GM18861 (cell line): ENCODE measurements around the gene RAB10.
"Not testable (repeated sequence)": the region's sequence is repeated elsewhere in the genome, so short reads cannot be mapped to it uniquely, and the experiment has no call there.

Experiments
- ATAC-seq: cut with Tn5 transposase; IDR thresholded peaks from one replicate; pipeline ENCODE4 v1.9.1; 2021; ENCODE audit not compliant: unreplicated experiment

The RAB10 gene

GRCh38 chr2:26086779-26087178 lies 52.9 kb downstream of the RAB10 start:
- no peak for ATAC-seq

- no peak for ATAC-seq
Observed at GRCh38 chr2:26088038-26088643, 54.3 kb downstream of the RAB10 start.

GRCh38 chr2:26088931-26089330 lies 55.0 kb downstream of the RAB10 start:
- not testable (repeated sequence) for ATAC-seq

GRCh38 chr2:26089337-26089736 lies 55.5 kb downstream of the RAB10 start:
- ATAC-seq, result no peak

- no peak for ATAC-seq
Observed at GRCh38 chr2:26095758-26096157, 61.9 kb downstream of the RAB10 start.

- ATAC-seq, result no peak
Observed at GRCh38 chr2:26099933-26100332, 66.0 kb downstream of the RAB10 start.

- no peak for ATAC-seq
Observed at GRCh38 chr2:26100384-26100783, 66.5 kb downstream of the RAB10 start.

GRCh38 chr2:26103752-26104151 lies 69.9 kb downstream of the RAB10 start:
- ATAC-seq, result no peak

GRCh38 chr2:26108701-26109100 lies 74.8 kb downstream of the RAB10 start:
- not testable (repeated sequence) for ATAC-seq

GRCh38 chr2:26112201-26112600 lies 78.3 kb downstream of the RAB10 start:
- no peak for ATAC-seq

GRCh38 chr2:26114151-26114550 lies 80.3 kb downstream of the RAB10 start:
- ATAC-seq, result no peak

- ATAC-seq, result no peak
Observed at GRCh38 chr2:26118682-26119081, 84.8 kb downstream of the RAB10 start.

GRCh38 chr2:26119521-26119920 lies 85.6 kb downstream of the RAB10 start:
- no peak for ATAC-seq

GRCh38 chr2:26122630-26123029 lies 88.7 kb downstream of the RAB10 start:
- no peak for ATAC-seq

- no peak for ATAC-seq
Observed at GRCh38 chr2:26123426-26123825, 89.5 kb downstream of the RAB10 start.

- no peak for ATAC-seq
Observed at GRCh38 chr2:26126074-26126473, 92.2 kb downstream of the RAB10 start.

GRCh38 chr2:26128176-26128575 lies 94.3 kb downstream of the RAB10 start:
- ATAC-seq, result no peak

- no peak for ATAC-seq
Observed at GRCh38 chr2:26130763-26131162, 96.9 kb downstream of the RAB10 start.

GRCh38 chr2:26136451-26136850 lies 102.6 kb downstream of the RAB10 start:
- no peak for ATAC-seq

- ATAC-seq, result no peak
Observed at GRCh38 chr2:26139269-26140183, 105.6 kb downstream of the RAB10 start.

GRCh38 chr2:26141145-26141769 lies 107.4 kb downstream of the RAB10 start:
- no peak for ATAC-seq

GRCh38 chr2:26144031-26144430 lies 110.1 kb downstream of the RAB10 start:
- no peak for ATAC-seq
